ENCODE results near the gene RND2. TPM values are rescaled to one million over a fixed set of nuclear protein-coding genes. Genes with fewer than 3 reads are reported as not detected.

RND2 gene
- total and polyA plus RNA-seq, 2 of the 13 experiments (the other 11 are each of a cell fraction or from before 2014, with no cell fraction given): 0.05 to 0.11 TPM

- peak; percentile 61; the same call in 1 of the 2 replicates for TF ChIP-seq HMG20B (CRISPR knock-in tag; conservative IDR thresholded peaks at IDR 0.05)
- TF ChIP-seq GPBP1L1 (CRISPR knock-in tag; IDR thresholded peaks at IDR 0.05): no peak
- TF ChIP-seq ZNF574 (CRISPR knock-in tag; IDR thresholded peaks at IDR 0.05): peak; percentile 17; the same call in 1 of the 2 replicates
- no peak for TF ChIP-seq SMAD1 (CRISPR knock-in tag; IDR thresholded peaks at IDR 0.05; ENCODE audit: borderline replicate concordance, low read depth)
- TF ChIP-seq POLR2G (IDR thresholded peaks at IDR 0.05; ENCODE audit: low read depth, low read length): peak; percentile 57; the same call in 1 of the 2 replicates
- TF ChIP-seq POGK (CRISPR knock-in tag; conservative IDR thresholded peaks at IDR 0.05): peak; percentile 67; the same call in 1 of the 2 replicates
- no peak for TF ChIP-seq ZBTB49 (CRISPR knock-in tag; IDR thresholded peaks at IDR 0.05; ENCODE audit: borderline replicate concordance)
- 0 out of 2 replicates have a peak, but pooled peaks have one; percentile 30 for TF ChIP-seq ZNF12 (CRISPR knock-in tag; IDR thresholded peaks at IDR 0.05)
- peak; percentile 92 for TF ChIP-seq ARID3A (IDR thresholded peaks at IDR 0.05; ENCODE audit: low read depth, low read length)
- TF ChIP-seq SRY (CRISPR knock-in tag; IDR thresholded peaks at IDR 0.05): no peak
- peak; percentile 54; the same call in 1 of the 2 replicates for TF ChIP-seq FOXP1 (IDR thresholded peaks at IDR 0.05)
- TF ChIP-seq FOXP1 (CRISPR knock-in tag; IDR thresholded peaks at IDR 0.05): peak; percentile 75
- TF ChIP-seq SIX1 (CRISPR knock-in tag; IDR thresholded peaks at IDR 0.05; ENCODE audit: borderline replicate concordance): peak; percentile 57; the same call in 1 of the 2 replicates
- peak; percentile 65; the same call in 1 of the 2 replicates for TF ChIP-seq FOXK1 (CRISPR knock-in tag; IDR thresholded peaks at IDR 0.05; ENCODE audit: borderline replicate concordance, low read depth)
- peak; percentile 62; the same call in 1 of the 2 replicates for TF ChIP-seq POLR2AphosphoS2 (IDR thresholded peaks at IDR 0.05; ENCODE audit: low read depth, low read length)
- no peak for TF ChIP-seq ZFP82 (CRISPR knock-in tag; IDR thresholded peaks at IDR 0.05; ENCODE audit: borderline replicate concordance)
- no peak for TF ChIP-seq ZC3H13 (CRISPR knock-in tag; IDR thresholded peaks at IDR 0.05)
- TF ChIP-seq THAP11 (CRISPR knock-in tag; IDR thresholded peaks at IDR 0.05): peak; percentile 64; the same call in 1 of the 2 replicates
- TF ChIP-seq KDM2A (CRISPR knock-in tag; IDR thresholded peaks at IDR 0.05; ENCODE audit: borderline replicate concordance, low read depth): no peak
These were observed 14.2 kb upstream of the RND2 start (continued) for GRCh38 chr17:43010667-43011308.

All from HepG2 (cell line).